GM19238 (cell line): Measurements from ENCODE around the gene TRIO.

Experiments
- DNase-seq: peaks from one replicate; pipeline ENCODE4 v3.0.0; 2011; ENCODE audit warnings: low spot score; ENCODE audit not compliant: insufficient read length

TRIO gene

DNA sequence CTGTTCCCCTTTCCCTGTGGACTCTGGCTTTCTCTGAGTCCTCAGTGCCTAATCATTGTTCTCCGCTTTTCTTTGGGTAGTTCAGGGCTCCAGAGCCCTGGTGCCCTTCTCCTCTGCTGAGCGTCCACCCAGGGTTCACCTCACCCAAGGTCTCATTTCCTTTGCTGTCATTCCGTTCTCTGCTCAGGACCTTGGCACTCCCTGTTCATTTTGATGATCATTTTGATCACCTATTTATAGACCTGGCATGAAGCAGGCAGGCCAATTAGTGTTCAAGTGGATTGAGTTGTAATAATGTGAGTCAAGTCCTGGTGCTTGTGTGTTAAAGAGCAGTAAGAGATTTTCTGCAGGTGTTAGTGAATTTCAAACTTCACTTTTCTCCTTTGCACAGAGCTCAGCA lies 3.6 kb downstream of the TRIO start:
- DNase-seq: no peak

DNA sequence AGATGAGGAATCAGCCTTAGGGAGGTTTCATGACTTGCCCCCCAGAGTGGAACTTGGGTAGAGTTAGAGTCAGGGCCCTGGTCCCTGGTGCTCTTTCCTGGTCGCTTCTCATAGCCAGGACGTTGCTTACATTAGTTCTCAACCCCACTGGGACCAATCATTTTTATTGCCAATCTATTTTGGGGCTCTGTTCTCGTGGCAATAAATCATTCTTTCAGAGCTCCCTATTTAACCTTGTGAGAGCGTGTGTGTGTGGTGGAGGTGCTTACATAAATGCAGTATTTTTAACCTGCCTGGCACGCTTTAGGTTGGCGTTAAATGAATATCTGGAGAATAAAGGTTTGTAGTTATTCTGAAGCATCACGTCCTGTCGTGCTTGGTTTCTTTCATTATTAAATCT lies 4.1 kb downstream of the TRIO start:
- DNase-seq: no peak

DNA sequence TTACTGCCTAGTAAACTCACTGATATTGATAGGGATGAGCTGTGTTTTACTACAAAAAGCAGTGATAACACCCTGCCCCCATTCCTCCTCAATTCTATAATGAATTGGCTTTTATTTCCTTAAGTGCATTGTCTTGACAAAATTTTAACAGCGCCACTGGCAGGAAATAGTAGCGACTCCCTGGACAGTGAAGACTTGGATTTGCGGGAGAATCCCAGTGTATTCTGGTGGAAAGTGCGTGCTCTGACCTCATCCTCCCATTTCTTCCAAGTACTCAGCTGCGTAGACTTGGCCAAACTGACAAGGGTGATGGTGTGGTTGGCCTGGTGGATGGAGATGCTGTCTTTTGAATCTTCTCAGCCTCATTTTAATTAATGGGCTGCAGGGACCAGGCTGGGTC lies 5.3 kb downstream of the TRIO start:
- no peak for DNase-seq

DNA sequence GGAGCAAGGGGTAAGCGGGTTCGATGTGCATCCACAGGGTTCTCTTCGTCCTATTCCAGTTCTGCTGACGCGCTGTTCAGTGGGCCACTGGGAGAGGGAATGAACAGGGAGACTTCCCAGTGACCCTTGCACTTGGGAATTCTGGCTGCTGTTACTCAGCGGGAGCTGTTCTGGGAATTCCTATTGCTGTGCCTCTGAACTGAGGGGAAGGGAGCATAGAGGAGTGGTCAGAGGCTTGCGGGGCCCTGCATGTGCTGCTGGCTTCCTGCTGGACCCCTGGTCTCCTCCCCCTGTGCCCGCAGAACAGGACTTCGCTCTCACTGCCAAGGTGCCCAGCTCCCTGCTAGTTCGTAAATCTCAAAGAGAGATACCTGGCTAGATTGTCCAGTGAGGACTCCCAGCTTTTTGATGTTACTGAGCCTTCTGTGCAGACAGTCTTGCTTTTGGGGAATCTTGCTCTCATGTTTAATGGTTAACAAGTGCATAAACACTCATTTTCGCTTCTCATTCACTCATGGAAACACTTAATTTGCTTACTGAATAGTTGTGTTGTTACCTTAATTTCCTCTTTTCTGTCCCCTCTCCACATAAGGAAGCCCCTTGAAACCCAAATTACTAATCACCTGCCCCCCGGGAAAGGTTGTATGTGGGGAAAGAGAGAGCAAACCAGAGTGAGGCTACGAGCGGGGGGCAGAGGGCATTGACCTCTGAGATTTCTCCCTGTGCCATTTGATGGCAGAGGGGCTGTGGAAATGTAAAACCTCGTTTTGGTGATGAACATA lies 5.9 kb downstream of the TRIO start:
- DNase-seq: no peak

DNA sequence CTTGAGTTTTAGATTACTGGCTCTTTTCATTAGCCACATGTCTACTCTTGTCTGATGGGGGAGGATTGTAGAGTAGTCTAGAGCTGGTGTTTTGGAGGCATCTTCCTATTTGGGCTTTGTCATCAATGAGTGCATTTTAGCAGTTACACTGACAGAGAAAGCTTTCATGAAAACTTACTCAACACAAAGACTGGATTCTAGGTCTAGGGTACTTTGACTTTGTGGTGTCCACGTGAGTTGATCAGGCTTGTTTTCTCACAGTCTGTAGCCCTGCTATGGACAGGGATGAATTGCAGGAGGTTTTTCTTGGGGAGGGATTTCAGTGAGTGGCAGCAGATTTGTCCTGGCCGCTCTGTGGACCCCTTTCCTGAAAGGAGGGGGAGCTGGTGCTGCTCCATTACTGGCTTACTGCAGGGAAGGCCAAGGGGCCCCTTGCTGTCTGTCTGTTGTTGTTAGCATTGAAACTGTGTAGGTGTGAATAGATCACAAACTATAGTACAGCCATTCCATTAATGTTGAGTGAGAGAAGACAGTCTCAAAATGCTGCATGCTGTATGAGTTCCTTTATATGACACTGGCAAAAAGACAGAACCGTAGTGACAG lies 6.6 kb downstream of the TRIO start:
- DNase-seq: no peak

DNA sequence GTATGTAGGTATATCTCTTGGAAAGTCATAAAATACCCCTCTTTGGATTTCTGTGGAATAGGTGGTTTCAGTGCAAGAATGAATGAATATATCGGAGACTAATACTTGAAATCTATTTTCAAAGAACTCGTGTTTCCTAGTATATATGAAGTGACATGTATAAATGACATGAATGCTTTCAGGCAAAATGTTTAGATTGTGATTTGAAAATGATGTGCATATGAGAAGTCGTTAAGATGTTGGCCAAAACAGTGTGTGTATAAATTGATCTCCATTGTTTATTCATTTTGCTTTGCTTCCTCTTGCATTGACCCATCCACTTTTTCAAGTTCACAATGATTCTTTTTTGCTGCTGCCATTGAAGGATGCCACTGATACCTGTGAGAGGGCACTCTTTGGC lies 8.3 kb downstream of the TRIO start:
- DNase-seq: no peak

DNA sequence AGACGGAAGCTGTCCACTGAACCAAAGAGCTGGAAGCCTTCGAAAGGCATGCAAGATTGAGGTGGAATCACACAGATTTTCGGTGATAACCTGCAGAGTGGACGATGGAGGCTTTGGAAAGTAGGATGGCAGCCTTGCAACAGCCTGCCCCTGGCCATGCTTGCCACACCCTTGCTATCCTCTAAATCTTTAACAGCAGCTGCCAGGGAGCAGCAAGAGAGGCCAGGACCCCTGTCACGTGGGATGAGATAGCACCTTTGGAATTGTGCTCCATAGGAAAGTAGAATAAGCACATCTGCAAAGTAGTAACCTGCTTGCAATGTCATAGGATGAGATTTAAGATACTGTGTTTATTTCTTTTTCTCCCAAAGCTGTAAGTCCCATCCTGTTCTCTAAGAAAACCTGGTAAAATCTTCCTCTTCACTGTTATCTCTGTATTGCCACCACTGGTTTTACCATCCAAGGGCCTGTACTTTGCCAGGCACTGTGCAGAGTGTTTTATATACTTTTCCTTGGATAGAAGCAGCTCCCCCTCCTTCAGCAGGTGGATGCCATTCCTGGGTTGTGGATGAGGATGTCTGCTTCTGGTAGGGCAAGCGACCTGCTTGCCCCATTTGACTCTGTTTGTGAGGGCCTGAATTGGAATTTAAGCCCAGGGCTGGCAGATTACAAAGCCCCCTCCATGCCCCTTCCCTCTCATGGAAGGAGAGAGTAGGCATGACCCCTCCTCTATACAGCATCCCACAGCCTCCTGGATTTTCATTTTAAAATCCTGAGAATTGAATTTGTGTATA lies 10.1 kb downstream of the TRIO start:
- DNase-seq: no peak

DNA sequence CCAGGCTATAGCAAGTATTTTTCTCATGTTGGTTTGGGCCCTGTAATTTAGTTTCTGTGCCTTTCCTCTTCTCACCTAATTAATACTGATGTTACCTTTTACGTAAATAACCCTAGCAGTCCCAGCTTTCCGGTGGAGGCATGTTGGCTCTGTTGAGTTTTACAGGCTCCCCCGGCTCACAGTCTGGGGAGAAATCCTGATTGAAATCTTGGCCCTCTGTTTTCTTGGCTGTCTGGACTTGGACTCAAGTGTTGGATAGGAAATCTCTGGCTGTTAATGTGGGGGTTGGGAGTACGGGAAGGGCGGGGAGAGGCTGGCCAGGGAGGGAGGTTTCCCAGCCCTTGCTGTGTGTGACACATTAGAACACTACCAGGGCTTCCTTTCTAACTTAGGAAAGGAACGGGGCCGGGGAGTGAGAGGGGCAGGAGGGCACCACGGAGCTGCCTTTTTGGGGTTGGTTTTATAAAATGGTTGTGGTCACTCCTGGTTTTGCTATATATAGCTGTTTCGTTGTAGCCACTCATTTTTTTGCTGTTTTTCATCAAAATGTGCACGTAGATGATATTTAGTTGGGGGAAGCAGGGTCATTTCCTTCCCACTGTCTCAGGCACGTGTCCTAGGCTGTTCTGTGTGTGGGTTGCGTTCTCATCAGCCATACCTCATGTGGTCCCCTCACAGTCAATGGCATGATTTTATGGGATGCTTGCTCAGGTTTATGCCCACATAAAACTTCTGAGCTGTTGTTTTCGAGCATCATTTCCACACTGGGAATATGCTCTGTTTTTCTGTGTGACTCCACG lies 11.0 kb downstream of the TRIO start:
- no peak for DNase-seq

DNA sequence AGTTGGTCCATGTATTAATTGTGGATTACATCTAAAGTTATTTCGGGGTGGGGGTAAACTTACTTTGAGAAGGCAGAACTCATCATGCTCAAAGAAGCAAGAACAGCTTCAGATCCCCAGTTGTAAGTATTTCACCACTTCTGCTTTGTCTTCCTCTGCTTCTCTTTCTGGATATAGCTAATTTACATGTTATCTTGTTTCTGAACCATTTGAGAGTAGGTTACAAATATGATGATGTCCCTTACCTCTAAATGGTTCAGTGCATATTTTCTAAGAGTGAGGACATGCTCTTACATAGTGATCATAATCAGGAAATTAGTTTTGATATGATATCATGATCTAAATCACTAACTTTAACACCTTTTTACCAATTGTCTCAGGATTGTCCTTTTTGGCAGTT lies 11.9 kb downstream of the TRIO start:
- no peak for DNase-seq

DNA sequence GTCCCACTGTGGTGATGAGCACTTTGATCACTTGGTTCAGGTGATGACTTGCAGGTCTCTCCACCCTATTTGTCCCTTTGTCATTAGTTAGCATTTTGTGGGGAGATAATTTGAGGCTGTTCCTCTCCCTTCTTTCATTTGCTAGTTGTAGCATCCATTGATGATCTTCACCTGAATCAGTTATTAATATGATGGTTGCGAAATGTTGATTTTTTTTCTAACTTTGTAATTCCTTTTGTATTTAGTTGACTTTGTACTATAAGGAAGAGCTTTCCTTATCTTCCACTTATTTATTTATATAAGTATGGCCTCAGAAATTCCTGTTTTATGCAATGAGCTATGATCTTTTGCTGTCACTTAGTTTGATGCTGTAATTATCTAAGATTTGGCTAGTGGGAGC lies 12.6 kb downstream of the TRIO start:
- no peak for DNase-seq

DNA sequence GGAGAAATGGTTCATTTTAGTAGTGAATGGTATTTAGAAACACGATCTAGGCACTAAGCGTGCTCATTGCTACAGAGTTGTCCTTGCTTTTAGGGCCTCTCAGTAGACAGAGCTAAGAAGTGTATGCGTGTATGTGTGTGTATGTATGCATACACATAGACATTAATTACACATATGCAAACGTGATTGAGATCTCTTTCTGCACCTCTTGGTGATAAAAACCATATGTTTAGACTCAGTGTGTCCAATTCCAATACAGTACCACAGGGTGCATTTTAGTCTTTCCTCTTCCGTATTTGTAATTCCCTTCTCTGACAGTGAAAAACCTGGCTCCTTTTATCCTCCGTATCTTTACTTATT lies 13.1 kb downstream of the TRIO start:
- DNase-seq: no peak

DNA sequence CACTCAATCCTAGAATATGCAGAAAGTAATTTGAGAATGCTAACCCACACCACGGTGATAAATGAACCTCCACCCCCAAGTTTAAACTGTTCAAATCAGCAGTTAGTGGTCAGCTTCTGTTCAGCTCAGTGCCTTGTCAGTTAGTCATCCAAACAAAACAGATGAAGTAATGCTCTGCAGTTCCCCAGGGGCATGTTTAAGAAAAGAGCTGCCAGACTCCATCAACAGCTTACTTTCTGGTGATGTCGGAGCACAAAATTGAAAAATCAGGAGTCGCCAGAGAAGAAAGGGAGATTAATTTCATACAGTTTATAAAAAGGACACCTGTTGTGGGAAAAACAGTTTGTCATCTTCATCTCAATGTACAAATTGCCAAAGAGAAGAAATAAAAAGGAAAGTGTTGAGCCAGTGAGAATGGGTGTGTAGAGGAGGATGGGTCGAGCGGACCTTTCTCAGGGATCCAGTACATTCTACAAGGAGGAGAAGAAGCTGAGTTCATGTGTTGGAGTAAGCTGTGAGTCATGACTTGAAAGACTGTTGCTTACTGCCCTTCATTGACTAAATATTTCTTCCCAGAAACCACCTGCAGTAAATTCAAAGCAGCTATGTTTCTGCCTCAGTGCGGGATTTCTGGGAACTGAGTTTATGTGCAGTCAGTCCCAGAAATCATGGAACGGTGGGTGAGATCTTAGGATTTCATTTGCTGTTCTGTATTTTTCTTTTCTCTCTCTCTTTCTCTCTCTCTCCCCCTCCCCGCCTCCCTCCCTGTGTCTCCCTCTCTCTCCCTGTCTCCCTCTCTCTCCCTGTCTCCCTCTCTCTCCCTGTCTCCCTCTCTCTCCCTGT lies 13.7 kb downstream of the TRIO start:
- DNase-seq: no peak

DNA sequence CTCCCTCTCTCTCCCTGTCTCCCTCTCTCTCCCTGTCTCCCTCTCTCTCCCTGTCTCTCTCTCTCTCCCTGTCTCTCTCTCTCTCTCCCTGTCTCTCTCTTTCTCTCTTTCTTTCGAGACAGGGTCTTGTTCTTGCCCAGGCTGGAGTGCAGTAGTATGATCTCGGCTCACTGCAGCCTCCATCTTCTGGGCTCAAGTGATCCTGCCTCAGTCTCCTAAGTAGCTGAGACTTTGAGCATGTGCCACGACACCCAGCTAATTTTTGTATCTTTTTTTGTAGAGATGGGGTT lies 14.3 kb downstream of the TRIO start:
- DNase-seq: no peak

DNA sequence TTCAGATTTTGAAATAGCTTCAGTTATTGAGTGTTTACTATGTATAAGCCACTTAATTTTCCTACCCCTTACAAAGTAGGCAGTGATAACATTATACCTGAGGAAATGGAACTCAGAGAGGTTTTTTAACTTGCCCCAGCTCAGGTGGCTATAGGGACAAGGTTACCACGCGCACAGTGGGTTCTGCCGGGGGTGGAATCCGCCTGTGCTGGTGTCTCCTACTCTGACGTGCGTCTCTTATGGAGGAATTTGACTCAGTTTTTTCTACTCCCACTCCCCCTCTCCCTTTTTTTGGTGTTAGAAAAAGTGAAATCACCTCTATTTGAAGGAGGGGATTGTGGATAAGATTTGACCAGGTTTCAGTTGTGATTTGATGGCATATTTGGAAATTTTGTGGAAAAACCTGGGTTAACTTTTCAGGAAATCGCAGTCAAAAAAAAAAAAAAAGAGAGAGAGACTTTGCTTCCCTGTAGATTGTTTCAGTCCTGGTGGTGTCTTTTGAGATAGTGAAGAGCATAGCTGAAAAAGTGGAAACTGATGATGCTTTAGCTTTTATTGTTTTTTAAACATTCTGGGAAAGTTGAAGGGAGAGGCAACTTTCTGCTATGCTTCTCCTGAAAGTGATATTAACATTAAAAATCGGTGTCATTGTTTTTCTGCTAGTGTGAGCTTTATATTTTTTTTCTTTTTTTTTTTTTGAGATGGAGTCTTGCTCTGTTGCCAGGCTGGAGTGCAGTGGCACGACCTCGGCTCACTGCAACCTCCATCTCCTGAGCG lies 15.9 kb downstream of the TRIO start:
- no peak for DNase-seq

DNA sequence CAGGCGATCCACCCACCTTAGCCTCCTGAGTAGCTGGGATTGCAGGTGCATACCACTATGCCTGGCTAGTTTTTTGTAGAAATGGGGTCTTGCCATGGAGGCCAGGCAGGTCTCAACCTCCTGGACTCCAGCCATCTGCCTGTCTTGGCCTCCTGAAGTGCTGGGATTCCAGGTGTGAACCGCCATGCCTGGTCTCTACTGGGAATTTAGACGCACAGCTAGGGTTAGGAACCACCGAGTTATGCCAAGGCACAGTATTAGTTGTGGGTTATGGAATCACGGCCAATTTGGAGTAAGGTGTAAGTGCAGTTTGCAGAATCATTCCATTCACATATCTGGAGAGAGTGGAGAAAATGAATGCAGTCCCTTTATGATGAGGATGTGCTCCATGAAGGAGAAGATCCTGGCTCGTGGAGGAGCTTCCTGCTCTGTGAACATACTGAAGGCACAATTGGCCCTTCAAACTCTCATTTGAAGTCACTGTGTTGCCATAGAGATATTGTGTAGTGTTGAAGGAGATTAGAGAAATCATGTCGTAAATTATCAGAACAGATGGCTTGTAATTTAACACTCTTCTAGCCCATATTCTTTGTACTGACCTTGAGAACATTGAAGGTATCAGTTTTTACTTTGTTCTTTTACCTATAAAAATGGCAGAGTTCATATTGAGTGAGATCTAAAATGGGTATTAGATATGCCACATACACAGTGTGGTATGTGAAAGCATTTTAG lies 18.8 kb downstream of the TRIO start:
- DNase-seq: no peak

DNA sequence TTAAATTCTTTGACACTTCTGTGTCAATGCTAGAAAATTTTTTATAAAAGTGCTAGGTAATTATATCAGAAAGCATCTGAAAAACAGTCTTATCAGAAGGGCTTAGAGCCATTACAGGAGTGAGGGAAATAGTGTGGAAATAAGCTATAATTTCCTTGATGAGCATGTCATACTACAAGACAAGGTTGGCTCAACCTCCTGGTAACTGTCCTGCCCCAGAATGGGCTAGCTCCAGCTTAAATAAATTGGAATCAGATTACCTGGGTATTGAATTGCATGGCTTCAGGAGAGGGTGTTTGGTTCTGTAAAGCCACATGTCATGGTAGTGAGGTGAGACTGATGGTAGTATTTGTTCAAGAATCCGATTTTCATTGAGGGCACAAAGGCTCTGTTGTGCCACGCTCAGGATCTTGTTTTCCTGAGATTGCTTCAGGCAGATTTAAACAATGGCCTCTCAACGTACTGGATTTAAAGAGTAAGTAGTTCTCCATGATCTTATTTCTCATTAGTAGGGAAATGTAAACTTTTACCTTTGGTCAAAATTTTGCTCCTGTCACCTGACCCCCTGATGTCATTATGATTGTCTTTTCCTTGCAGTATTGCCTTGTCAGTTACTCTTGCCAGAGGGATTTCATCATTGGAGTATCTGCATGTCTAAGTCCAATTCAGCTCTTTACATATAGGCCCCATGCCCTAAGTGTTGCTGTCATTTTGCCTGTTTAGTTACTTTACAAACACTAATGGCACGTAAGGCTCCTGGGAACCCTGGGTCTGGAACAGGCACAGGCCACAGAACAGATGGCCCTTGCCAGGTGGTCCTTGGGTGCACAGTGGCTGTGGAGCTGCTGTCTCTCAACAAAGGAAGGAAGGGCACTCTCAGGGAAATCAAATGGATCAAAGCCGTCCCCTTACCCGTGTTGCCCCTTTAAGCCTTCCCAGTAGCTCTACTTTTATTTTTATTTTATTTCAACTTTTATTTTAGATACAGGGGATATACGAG lies 21.3 kb downstream of the TRIO start:
- no peak for DNase-seq

DNA sequence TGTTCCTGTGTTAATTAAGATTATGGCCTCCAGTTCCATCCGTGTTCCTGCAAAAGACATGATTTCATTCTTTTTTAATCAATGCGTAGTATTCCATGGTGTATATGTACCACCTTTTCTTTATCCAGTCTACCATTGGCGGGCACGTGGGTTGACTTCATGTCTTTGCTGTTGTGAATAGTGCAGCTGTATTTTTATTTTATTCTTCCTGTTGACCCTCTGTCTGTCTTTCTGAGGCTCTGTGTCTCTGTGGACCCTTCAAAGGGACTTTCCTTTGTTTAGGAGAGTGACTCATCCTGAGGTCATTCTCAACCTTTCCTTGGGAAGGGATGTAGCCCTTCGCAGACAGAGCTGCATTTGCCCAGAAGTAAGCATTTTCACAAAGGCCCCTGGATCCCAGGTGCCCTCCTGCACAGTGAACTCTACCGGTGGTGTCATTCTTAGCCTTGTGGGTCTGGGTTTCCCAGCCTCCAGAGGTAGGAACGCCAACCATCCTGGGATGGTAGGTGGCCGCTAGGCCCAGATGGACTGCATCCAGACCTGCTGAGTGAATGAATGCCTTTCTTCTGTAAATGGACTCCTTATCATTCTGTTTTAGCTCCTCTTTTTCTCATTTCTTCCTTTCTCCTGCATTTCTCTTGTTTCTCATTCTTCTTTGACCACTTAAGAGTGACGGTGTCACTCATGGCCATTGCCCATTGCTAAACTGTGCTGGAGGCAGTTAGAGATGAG lies 22.4 kb downstream of the TRIO start:
- no peak for DNase-seq

DNA sequence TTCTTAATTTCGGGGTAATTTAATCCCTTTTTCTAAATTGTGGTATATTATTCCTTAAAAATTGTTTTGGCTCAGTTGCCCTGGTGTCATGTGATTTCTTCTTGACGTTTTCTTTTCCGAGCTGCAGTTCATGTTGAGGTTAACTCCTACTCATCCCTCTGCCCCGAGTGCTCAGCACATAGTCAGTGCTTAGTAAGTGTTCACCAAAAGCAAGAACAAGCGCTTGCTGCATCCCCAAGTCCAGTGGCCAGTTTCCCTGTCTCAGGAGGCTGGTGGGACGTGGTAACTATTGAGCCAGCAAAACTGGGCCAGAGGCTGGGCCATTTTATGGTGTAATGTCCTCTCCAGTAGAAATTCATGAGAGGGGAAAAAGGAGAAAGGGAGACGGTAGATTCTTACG lies 23.3 kb downstream of the TRIO start:
- DNase-seq: no peak
